Rectal smooth muscle tissue (tissue), 1 donor: ENCODE data around the gene ARMC9.

Experiments
- H3K27ac ChIP-seq: one replicate; pipeline ENCODE4 v1.7.0; 2013; ENCODE audit warnings: low read depth, low read length, inconsistent platforms
- H3K27me3 ChIP-seq: one replicate; pipeline ENCODE4 v1.7.0; 2013; ENCODE audit warnings: low read length; ENCODE audit not compliant: control insufficient read depth, insufficient read depth
- H3K36me3 ChIP-seq: one replicate; pipeline ENCODE4 v1.7.0; 2013; ENCODE audit warnings: low read length; ENCODE audit not compliant: control insufficient read depth, insufficient read depth
- H3K4me1 ChIP-seq: one replicate; pipeline ENCODE4 v1.7.0; 2013; ENCODE audit warnings: low read length; ENCODE audit not compliant: control insufficient read depth, insufficient read depth
- H3K4me3 ChIP-seq: one replicate; pipeline ENCODE4 v1.7.0; 2013; ENCODE audit warnings: low read length
- H3K9ac ChIP-seq: one replicate; pipeline ENCODE4 v1.7.0; 2013; ENCODE audit warnings: low read length

ARMC9 gene

GRCh38 chr2:231423176-231423575 lies 224.7 kb downstream of the ARMC9 start:
- H3K9ac ChIP-seq = no peak overlapping the region
- H3K27me3 ChIP-seq = no peaks in the 10 kb centered on the region
- H3K4me3 ChIP-seq = no peak overlapping the region
- no peaks in the 10 kb centered on the region for H3K36me3 ChIP-seq
- H3K4me1 ChIP-seq = no peaks in the 10 kb centered on the region
- no peak overlapping the region for H3K27ac ChIP-seq
